ENCODE results near the gene ERG28. TPM values are rescaled to one million over a fixed set of nuclear protein-coding genes. Genes with fewer than 3 reads are reported as not detected.

Gene ERG28
- polyA plus RNA-seq, 1 of the 3 experiments (the other 2 are of a cell fraction) = 14.8 TPM

GRCh38 chr14:75630695-75631452 lies 29.8 kb downstream of the ERG28 start:
- WGBS (ENCODE audit: low lambda C conversion rate) = 65% methylated on average over 6 of the region's 6 CpGs

DNA sequence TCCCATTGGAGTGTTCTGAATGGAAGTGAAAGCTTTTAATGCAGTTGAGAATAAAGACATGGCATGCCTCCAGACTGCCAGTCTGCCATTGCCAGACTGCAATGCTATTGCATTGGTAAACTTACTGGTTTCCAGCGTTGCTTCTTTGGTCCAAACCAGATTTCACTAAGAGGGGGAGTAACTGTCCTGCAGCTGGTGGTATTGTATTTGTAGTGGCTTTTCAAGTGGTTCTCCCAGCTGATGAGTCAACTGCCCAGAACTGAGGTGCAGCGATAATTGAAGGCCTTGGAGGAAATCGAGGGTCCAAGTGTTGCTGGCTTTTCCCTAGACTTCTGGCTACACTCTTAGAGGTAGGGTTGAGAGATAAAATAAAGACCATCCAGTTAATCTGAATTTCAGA lies 31.9 kb downstream of the ERG28 start:
- no peaks in the 10 kb centered on the region for H3K9me2 ChIP-seq
- H3K27ac ChIP-seq (ENCODE audit: low read depth in 2 of 2, low read length in 1 of 2) = no peak overlapping the region
- peaks cover 7% of the 10 kb centered on the region; the same call in 1 of the 2 replicates for H3K27me3 ChIP-seq (ENCODE audit: insufficient read depth)
- no peak overlapping the region for H3K4me3 ChIP-seq (ENCODE audit: low read depth in 2 of 2, low read length in 1 of 2)
- no peaks in the 10 kb centered on the region for H3K36me3 ChIP-seq (replicated peaks in 1 of 2; ENCODE audit: control insufficient read depth in 1 of 2, insufficient read depth in 2 of 2, low read length in 1 of 2)
- H3K9ac ChIP-seq = no peak overlapping the region
- ChIA-PET POLR2A (no interaction called here), CTCF (interaction anchor here (2.6 kb wide), 1 partner anchor 25 kb away, joined by 11 read pairs; no protein-coding TSS in a partner anchor)
- H3F3A ChIP-seq (replicated peaks; ENCODE audit: insufficient read depth) = no peaks in the 10 kb centered on the region
- no peak overlapping the region for H2AFZ ChIP-seq (ENCODE audit: low read depth)
- no peaks in the 10 kb centered on the region for H3K4me1 ChIP-seq (ENCODE audit: control insufficient read depth in 1 of 2, insufficient read depth in 2 of 2, low read depth in 1 of 2, low read length in 1 of 2)
- WGBS (ENCODE audit: low lambda C conversion rate) = 39% methylated on average over 3 of the region's 3 CpGs
- no peak for DNase-seq
- no peak overlapping the region for H3K4me2 ChIP-seq
- no peaks in the 10 kb centered on the region for H4K20me1 ChIP-seq (ENCODE audit: insufficient read depth)
- no peaks in the 10 kb centered on the region for H3K79me2 ChIP-seq (ENCODE audit: insufficient read depth)
- H3K9me3 ChIP-seq = no peaks in the 10 kb centered on the region
- TF ChIP-seq MAX (IDR thresholded peaks at IDR 0.05; ENCODE audit: low read depth) = no peak
- TF ChIP-seq, protein P1, sequence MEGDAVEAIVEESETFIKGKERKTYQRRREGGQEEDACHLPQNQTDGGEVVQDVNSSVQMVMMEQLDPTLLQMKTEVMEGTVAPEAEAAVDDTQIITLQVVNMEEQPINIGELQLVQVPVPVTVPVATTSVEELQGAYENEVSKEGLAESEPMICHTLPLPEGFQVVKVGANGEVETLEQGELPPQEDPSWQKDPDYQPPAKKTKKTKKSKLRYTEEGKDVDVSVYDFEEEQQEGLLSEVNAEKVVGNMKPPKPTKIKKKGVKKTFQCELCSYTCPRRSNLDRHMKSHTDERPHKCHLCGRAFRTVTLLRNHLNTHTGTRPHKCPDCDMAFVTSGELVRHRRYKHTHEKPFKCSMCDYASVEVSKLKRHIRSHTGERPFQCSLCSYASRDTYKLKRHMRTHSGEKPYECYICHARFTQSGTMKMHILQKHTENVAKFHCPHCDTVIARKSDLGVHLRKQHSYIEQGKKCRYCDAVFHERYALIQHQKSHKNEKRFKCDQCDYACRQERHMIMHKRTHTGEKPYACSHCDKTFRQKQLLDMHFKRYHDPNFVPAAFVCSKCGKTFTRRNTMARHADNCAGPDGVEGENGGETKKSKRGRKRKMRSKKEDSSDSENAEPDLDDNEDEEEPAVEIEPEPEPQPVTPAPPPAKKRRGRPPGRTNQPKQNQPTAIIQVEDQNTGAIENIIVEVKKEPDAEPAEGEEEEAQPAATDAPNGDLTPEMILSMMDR (IDR thresholded peaks at IDR 0.05) = no peak
- no peak for TF ChIP-seq REST (IDR thresholded peaks at IDR 0.05; ENCODE audit: low read depth, low read length)
- TF ChIP-seq MEF2A (IDR thresholded peaks at IDR 0.05; ENCODE audit: borderline replicate concordance, low read depth) = no peak
- no peak for TF ChIP-seq JUND (IDR thresholded peaks at IDR 0.05)
- no peak for TF ChIP-seq RAD21 (IDR thresholded peaks at IDR 0.05; ENCODE audit: low read length)
- TF ChIP-seq FOXM1 (IDR thresholded peaks at IDR 0.05; ENCODE audit: low read depth) = no peak
- no peak for TF ChIP-seq ELF1 (IDR thresholded peaks at IDR 0.05)
- no peak for TF ChIP-seq SIN3A (IDR thresholded peaks at IDR 0.05; ENCODE audit: borderline replicate concordance, low read depth, low read length)
- TF ChIP-seq RXRA (IDR thresholded peaks at IDR 0.05; ENCODE audit: borderline replicate concordance, low read depth) = no peak
- TF ChIP-seq EZH2phosphoT487 (IDR thresholded peaks at IDR 0.05; ENCODE audit: borderline replicate concordance, low read depth) = no peak
- TF ChIP-seq CHD2 (IDR thresholded peaks at IDR 0.05; ENCODE audit: low read length, partially characterized antibody) = no peak

More at GRCh38 chr14:75630695-75631452, 29.8 kb downstream of the ERG28 start:
- Histone ChIP-seq H3K9ac (no peak overlapping the region), H3K9me3 (no peaks in the 10 kb centered on the region), H3K4me2 (no peak overlapping the region), H3F3A (replicated peaks; ENCODE audit: insufficient read depth) (no peaks in the 10 kb centered on the region), H3K36me3 (replicated peaks in 1 of 2; ENCODE audit: control insufficient read depth in 1 of 2, insufficient read depth in 2 of 2, low read length in 1 of 2) (no peaks in the 10 kb centered on the region), H2AFZ (ENCODE audit: low read depth) (no peak overlapping the region), H4K20me1 (ENCODE audit: insufficient read depth) (no peaks in the 10 kb centered on the region), H3K27me3 (ENCODE audit: insufficient read depth) (peaks cover 4% of the 10 kb centered on the region; the same call in 1 of the 2 replicates), H3K4me1 (ENCODE audit: control insufficient read depth in 1 of 2, insufficient read depth in 2 of 2, low read depth in 1 of 2, low read length in 1 of 2) (peaks cover 0 to 5% of the 10 kb centered on the region in 2 experiments; a peak in 1 of 4 replicates), H3K79me2 (ENCODE audit: insufficient read depth) (no peaks in the 10 kb centered on the region), H3K27ac (ENCODE audit: low read depth in 2 of 2, low read length in 1 of 2) (no peak overlapping the region), H3K9me2 (no peaks in the 10 kb centered on the region), H3K4me3 (ENCODE audit: low read depth in 2 of 2, low read length in 1 of 2) (no peak overlapping the region)
- DNase-seq = no peak
- TF ChIP-seq EP300 (IDR thresholded peaks at IDR 0.05; ENCODE audit: borderline replicate concordance in 1 of 2, low read depth in 1 of 2, low read length in 1 of 2) (no peak), FOXM1 (IDR thresholded peaks at IDR 0.05; ENCODE audit: low read depth) (no peak), ELF1 (IDR thresholded peaks at IDR 0.05) (no peak), TEAD4 (IDR thresholded peaks at IDR 0.05; ENCODE audit: borderline replicate concordance, insufficient read depth) (no peak), TAF1 (IDR thresholded peaks at IDR 0.05; ENCODE audit: borderline replicate concordance, low read depth, low read length) (no peak)
- TF ChIP-seq, protein P1 (IDR thresholded peaks at IDR 0.05) = no peak
- TF ChIP-seq, protein P2, sequence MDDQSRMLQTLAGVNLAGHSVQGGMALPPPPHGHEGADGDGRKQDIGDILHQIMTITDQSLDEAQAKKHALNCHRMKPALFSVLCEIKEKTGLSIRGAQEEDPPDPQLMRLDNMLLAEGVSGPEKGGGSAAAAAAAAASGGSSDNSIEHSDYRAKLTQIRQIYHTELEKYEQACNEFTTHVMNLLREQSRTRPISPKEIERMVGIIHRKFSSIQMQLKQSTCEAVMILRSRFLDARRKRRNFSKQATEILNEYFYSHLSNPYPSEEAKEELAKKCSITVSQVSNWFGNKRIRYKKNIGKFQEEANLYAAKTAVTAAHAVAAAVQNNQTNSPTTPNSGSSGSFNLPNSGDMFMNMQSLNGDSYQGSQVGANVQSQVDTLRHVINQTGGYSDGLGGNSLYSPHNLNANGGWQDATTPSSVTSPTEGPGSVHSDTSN (IDR thresholded peaks at IDR 0.05) = no peak
- ChIA-PET POLR2A (no interaction called here), CTCF (interaction anchor here (1.1 to 1.5 kb wide), 2 partner anchors 23 to 53 kb away, joined by 3 to 4 read pairs; no protein-coding TSS in a partner anchor)

All from SK-N-SH (cell line).